ENCODE results near the gene LRRC9. TPM values are rescaled to one million over a fixed set of nuclear protein-coding genes. Genes with fewer than 3 reads are reported as not detected.

The LRRC9 gene
- total and polyA plus RNA-seq, 2 of the 13 experiments (the other 11 are each of a cell fraction or from before 2014, with no cell fraction given) = 0.08 to 0.18 TPM

DNA sequence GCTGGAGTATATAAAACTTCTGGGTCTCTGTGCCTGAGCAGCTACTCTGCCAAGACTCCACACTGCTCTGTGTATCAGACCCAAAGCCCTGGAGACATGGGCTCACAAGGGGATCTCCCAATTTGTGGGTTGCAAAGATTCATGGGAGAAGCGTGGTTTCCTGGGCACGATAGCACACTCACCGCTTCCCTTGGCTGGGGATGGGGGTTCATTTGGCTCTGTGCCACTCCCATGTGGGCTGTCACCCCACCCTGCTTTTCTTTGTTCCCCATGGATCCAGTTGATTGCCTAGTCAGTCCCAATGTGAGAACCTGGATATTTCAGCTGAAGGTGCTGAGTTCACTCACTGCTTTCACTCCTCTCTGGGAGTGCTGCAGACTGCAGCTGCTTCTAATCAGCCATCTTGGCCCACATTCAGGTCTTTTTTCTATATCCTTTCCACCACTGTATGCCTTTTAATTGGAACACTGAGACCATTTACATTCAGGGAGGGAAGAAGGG, 131.8 kb downstream of the LRRC9 start:
- intact Hi-C loops (cut with micrococcal nuclease; ENCODE audit: unreplicated experiment) = no loop called here
- H3K4me1 ChIP-seq (ENCODE audit: insufficient read depth, low read length) = no peaks in the 10 kb centered on the region
- H3K9ac ChIP-seq (ENCODE audit: insufficient read depth, low read depth, low read length) = no peak overlapping the region
- H3K36me3 ChIP-seq (replicated peaks in 1 of 2; ENCODE audit: control insufficient read depth in 1 of 2, insufficient read depth in 2 of 2, low read length in 2 of 2) = no peaks in the 10 kb centered on the region
- TF ChIP-seq, protein P1, sequence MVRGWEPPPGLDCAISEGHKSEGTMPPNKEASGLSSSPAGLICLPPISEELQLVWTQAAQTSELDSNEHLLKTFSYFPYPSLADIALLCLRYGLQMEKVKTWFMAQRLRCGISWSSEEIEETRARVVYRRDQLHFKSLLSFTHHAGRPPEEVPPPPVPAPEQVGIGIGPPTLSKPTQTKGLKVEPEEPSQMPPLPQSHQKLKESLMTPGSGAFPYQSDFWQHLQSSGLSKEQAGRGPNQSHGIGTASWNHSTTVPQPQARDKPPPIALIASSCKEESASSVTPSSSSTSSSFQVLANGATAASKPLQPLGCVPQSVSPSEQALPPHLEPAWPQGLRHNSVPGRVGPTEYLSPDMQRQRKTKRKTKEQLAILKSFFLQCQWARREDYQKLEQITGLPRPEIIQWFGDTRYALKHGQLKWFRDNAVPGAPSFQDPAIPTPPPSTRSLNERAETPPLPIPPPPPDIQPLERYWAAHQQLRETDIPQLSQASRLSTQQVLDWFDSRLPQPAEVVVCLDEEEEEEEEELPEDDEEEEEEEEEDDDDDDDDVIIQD (CRISPR knock-in tag; IDR thresholded peaks at IDR 0.05; ENCODE audit: low read depth) = no peak
- TF ChIP-seq, protein P2, sequence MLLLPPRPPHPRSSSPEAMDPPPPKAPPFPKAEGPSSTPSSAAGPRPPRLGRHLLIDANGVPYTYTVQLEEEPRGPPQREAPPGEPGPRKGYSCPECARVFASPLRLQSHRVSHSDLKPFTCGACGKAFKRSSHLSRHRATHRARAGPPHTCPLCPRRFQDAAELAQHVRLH (CRISPR knock-in tag; IDR thresholded peaks at IDR 0.05; ENCODE audit: borderline replicate concordance, low read depth) = no peak
- TF ChIP-seq, protein P3, sequence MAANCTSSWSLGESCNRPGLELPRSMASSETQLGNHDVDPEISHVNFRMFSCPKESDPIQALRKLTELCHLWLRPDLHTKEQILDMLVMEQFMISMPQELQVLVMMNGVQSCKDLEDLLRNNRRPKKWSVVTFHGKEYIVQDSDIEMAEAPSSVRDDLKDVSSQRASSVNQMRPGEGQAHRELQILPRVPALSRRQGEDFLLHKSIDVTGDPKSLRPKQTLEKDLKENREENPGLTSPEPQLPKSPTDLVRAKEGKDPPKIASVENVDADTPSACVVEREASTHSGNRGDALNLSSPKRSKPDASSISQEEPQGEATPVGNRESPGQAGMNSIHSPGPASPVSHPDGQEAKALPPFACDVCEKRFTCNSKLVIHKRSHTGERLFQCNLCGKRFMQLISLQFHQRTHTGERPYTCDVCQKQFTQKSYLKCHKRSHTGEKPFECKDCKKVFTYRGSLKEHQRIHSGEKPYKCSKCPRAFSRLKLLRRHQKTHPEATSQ (CRISPR knock-in tag; IDR thresholded peaks at IDR 0.05; ENCODE audit: borderline replicate concordance) = no peak
- no TSS peak for BruUV-seq (replicated peaks)
- ATAC-seq = no peak
- ChIA-PET POLR2A (no interaction called here), CTCF (ENCODE audit: low intra/inter-chr PET ratio, low total read pairs) (no interaction called here)
- H3K4me2 ChIP-seq (ENCODE audit: low read depth, low read length) = no peak overlapping the region
- no peak overlapping the region for H3K27ac ChIP-seq (ENCODE audit: extremely low read length, insufficient read depth, low read length)
- in situ Hi-C loops (cut with HindIII; ENCODE audit: extremely low pct_ligation_motif_present, low pct_unique_long_range_greater_than_20kb) = loop anchor here (25.0 kb wide), 1 partner anchor 511 kb away; no protein-coding TSS in a partner anchor
- H4K20me1 ChIP-seq (ENCODE audit: insufficient read depth, low read length) = no peaks in the 10 kb centered on the region
- no peaks in the 10 kb centered on the region for H3K27me3 ChIP-seq (ENCODE audit: control insufficient read depth in 1 of 2, insufficient read depth in 2 of 2, low read length in 2 of 2)
- H3K79me2 ChIP-seq (ENCODE audit: insufficient read depth, low read length) = no peaks in the 10 kb centered on the region
- no peaks in the 10 kb centered on the region for H3K9me3 ChIP-seq (ENCODE audit: low read length)
- 83% methylated on average over 3 of the region's 3 CpGs for WGBS (ENCODE audit: low lambda C conversion rate)
- FAIRE-seq = no peak
- H2AFZ ChIP-seq (ENCODE audit: low read length) = no peak overlapping the region
- H3K4me3 ChIP-seq (replicated peaks in 1 of 3; ENCODE audit: insufficient read depth in 1 of 3, low read depth in 2 of 3, low read length in 3 of 3) = no peak overlapping the region
- no peak for DNase-seq (ENCODE audit: low spot score)

- BruUV-seq (replicated peaks) = no TSS peak
- ChIA-PET CTCF (ENCODE audit: low intra/inter-chr PET ratio, low total read pairs) (no interaction called here), POLR2A (no interaction called here)
- in situ Hi-C loops (cut with HindIII; ENCODE audit: extremely low pct_ligation_motif_present, low pct_unique_long_range_greater_than_20kb) = loop anchor here (25.0 kb wide), 1 partner anchor 504 kb away; no protein-coding TSS in a partner anchor
- intact Hi-C loops (cut with micrococcal nuclease; ENCODE audit: unreplicated experiment) = no loop called here
- H3K9me3 ChIP-seq (ENCODE audit: low read length) = no peaks in the 10 kb centered on the region
- no peak overlapping the region for H3K4me3 ChIP-seq (replicated peaks in 1 of 3; ENCODE audit: insufficient read depth in 1 of 3, low read depth in 2 of 3, low read length in 3 of 3)
- no peaks in the 10 kb centered on the region for H3K36me3 ChIP-seq (replicated peaks in 1 of 2; ENCODE audit: control insufficient read depth in 1 of 2, insufficient read depth in 2 of 2, low read length in 2 of 2)
- FAIRE-seq = no peak
- H3K4me2 ChIP-seq (ENCODE audit: low read depth, low read length) = no peak overlapping the region
- H3K4me1 ChIP-seq (ENCODE audit: insufficient read depth, low read length) = no peaks in the 10 kb centered on the region
- 0% methylated on average over 1 of the region's 1 CpG for WGBS (ENCODE audit: low lambda C conversion rate)
- H3K27ac ChIP-seq (ENCODE audit: extremely low read length, insufficient read depth, low read length) = no peak overlapping the region
- H3K27me3 ChIP-seq (ENCODE audit: control insufficient read depth in 1 of 2, insufficient read depth in 2 of 2, low read length in 2 of 2) = no peaks in the 10 kb centered on the region; a peak in 1 of 5 replicates
- H3K9ac ChIP-seq (ENCODE audit: insufficient read depth, low read depth, low read length) = no peak overlapping the region
- no peak for DNase-seq (ENCODE audit: low spot score)
- no peak overlapping the region for H2AFZ ChIP-seq (ENCODE audit: low read length)
- H4K20me1 ChIP-seq (ENCODE audit: insufficient read depth, low read length) = no peaks in the 10 kb centered on the region
- H3K79me2 ChIP-seq (ENCODE audit: insufficient read depth, low read length) = no peaks in the 10 kb centered on the region
- ATAC-seq = no peak
- no peak for TF ChIP-seq ETV5 (CRISPR knock-in tag; IDR thresholded peaks at IDR 0.05; ENCODE audit: borderline replicate concordance)
- TF ChIP-seq ZNF430 (CRISPR knock-in tag; IDR thresholded peaks at IDR 0.05) = no peak
- TF ChIP-seq SYNCRIP (IDR thresholded peaks at IDR 0.05; ENCODE audit: insufficient read depth, low read depth, low read length) = no peak
- TF ChIP-seq ZNF614 (CRISPR knock-in tag; IDR thresholded peaks at IDR 0.05; ENCODE audit: borderline replicate concordance) = no peak
- no peak for TF ChIP-seq ZNF367 (CRISPR knock-in tag; IDR thresholded peaks at IDR 0.05; ENCODE audit: borderline replicate concordance)
- no peak for TF ChIP-seq HMGXB4 (CRISPR knock-in tag; IDR thresholded peaks at IDR 0.05; ENCODE audit: borderline replicate concordance in 1 of 2, low read depth in 1 of 2)
- no peak for TF ChIP-seq ZNF335 (CRISPR knock-in tag; IDR thresholded peaks at IDR 0.05)
- TF ChIP-seq BRCA1 (CRISPR knock-in tag; IDR thresholded peaks at IDR 0.05) = no peak
- TF ChIP-seq CBFB (CRISPR knock-in tag; IDR thresholded peaks at IDR 0.05) = no peak
- no peak for TF ChIP-seq MTF1 (CRISPR knock-in tag; IDR thresholded peaks at IDR 0.05)
Observed at GRCh38 chr14:60058087-60058486, 138.1 kb downstream of the LRRC9 start.

All from HepG2 (cell line).